Hypothalamus (tissue), 51 donors: ENCODE measurements around the gene UNC13A.

Experiments used
- DNase-seq, 51 donors: peaks; one replicate each; lab custom pipeline; 2025; lab: John Stamatoyannopoulos, UW

UNC13A gene

DNA sequence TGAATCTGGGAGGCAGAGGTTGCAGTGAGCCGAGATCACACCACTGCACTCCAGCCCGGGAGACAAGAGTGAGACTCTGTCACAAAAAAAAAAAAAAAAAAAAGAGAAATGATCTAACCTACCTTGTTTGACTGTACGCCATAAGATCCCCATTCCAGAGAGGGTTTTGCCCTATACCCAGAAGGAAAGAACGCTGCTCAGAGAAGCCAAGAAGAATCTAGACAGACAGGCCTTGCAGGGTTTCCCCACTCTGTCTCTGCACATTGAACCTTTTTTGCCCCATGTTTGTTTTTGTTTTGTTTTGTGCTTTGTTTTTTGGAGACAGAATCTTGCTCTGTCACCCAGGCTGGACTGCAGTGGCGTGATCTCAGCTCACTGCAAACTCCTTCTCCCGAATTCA is 23.7 kb upstream of the UNC13A start:
- no peak for DNase-seq

DNA sequence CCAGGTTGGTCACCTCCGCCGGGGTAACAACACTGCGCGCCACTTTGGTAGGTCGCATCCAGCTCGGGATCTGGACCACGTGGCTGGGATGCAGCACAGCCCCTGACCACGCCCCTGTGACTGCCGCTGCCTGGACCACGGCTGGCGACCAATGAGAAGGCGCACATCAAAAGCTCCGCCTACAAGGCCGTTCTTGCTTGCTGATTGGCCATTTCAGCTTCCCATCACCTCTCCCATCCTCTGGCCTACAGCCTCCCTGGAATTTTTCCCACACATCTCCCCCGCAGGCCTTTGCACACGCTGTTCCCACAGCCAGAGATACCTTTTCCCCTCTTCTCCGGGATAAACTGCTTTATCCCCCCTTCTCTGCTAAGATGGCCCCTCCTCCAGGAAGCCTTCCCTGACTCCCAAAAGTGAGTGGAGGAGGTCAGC is 18.6 kb upstream of the UNC13A start:
- peak in 37 of 51 donors; percentile 4 to 74 (median 37) for DNase-seq

GRCh38 chr19:17703824-17704463 is 15.8 kb upstream of the UNC13A start:
- DNase-seq = peak in 37 of 51 donors; percentile 3 to 69 (median 24)

DNA sequence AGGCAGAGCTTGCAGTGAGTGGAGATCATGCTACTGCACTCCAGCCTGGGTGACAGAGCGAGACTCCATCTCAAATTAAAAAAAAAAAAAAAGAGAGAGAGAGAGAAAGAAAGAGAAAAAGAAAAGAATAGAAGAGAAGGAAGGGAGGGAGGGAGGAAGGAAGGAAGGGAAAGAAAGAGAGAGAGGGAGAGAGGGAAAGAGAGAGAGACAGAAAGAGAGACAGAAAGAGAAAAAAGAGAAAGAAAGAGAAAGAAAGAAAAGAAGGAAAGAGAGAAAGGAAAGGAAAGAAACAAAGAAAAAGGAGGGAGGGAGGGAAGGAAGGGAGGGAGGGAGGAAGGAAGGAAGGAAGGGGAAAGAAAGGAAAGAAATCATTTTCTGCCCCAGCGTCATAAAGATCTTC is 7.0 kb upstream of the UNC13A start:
- no peak for DNase-seq

DNA sequence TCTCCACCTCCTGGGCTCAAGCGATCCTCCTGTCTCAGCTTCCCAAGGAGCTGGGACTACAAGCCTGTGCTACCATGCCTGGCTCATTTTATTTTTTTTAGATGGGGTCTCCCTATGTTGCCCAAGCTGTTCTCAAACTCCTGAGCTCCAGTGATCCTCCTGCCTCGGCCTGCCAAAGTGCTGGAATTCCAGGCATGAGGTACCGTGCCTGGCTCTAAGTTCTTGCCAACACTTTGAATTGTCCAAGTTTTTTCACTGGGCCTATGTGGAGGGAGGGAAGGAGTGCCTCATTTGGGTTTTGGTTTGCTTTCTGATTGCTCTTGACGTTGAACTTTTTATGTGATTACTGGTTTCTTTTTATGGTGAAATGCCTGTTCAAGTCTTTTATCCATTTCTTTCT is 4.4 kb upstream of the UNC13A start:
- DNase-seq = no peak

DNA sequence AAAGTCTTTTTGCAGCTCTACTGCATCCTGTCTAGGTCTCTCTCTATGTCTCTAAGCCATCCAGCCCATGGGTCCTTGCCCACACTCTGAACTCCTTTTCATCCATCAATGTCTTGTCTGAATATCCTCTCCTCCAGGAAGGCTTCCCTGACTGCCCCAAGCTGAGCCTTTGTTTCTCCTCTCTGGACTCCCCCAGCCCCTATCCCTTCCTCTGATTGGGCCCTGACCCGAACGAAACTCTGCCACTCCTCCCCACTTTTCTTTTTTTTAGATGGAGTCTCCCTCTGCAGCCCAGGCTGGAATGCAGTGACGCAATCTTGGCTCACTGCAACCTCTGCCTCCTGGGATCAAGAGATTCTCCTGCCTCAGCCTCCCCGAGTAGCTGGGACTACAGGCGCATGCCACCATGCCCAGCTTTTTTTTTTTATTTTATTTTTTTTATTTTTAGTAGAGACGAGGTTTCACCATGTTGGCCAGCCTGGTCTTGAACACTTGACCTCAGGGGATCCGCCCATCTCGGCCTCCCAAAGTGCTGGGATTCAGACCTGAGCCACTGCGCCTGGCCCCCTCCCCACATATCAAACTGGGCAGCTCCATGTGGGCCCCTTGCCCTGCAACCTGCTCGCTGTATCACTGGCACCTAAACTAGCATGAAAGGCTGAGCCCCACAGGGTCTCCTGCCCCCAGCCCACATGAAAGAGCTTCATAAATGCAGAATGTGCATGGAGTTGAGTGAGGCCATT is 870 bp upstream of the UNC13A start:
- no peak for DNase-seq

GRCh38 chr19:17687141-17687856 is 855 bp downstream of the UNC13A start:
- peak in 2 of 51 donors; percentile 8 to 22 for DNase-seq

- peak in 17 of 51 donors; percentile 6 to 47 (median 17) for DNase-seq
Measured at GRCh38 chr19:17686592-17687024, 1.5 kb downstream of the UNC13A start.

GRCh38 chr19:17686023-17686521 is 2.1 kb downstream of the UNC13A start:
- DNase-seq = peak in 6 of 51 donors; percentile 4 to 45 (median 22)

GRCh38 chr19:17685451-17686022 is 2.6 kb downstream of the UNC13A start:
- peak in 1 of 51 donors; percentile 1 for DNase-seq

- no peak for DNase-seq
Measured at GRCh38 chr19:17684256-17684655, 3.9 kb downstream of the UNC13A start.

DNA sequence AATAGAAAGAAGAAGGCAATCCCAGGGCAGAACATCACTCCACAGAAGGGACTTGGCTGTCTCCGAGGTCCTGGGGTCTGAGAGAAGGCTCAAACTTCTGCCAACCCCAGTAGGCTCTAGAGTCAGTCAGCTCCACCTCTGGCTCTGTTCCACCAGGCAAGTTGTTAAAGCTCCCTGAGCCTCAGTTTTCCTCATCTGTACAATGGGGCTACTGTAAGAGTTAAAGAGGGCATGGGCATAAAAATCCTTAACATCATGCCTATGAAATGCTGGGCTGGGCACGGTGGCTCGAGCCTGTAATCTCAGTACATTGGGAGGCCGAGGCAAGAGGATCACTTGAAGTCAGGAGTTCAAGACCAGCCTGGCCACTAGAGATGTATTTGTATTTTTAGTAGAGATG is 5.1 kb downstream of the UNC13A start:
- no peak for DNase-seq

- no peak for DNase-seq
Measured at GRCh38 chr19:17682273-17682672, 5.9 kb downstream of the UNC13A start.

GRCh38 chr19:17681505-17682125 is 6.5 kb downstream of the UNC13A start:
- DNase-seq = peak in 3 of 51 donors; percentile 1 to 14 (median 10)

DNA sequence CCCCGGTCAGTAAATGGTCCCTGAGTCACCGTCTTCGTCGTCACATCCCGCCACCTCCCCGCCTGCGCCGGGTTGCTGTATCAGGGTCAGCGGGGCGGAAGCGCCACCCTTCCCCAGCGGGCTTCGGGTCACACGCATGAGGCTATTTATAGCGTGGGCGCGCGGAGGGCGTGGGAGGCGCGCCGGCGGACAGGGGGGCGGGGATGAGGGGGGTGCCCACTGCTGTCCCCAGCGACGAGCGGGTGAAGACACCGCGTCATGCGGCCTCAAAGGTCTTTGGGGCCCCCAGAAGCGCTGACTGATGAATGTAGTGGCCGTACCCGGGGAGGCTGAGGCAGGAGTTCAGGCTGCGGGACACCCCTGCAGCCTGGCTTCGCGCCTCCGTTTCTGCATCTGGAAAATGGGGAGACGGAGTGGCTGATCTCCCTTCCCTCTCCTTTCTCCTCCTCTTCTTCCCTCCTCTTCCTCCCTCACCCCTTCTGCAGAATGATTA is 7.9 kb downstream of the UNC13A start:
- peak in 28 of 51 donors; percentile 2 to 60 (median 30) for DNase-seq

GRCh38 chr19:17679526-17680229 is 8.5 kb downstream of the UNC13A start:
- no peak for DNase-seq

DNA sequence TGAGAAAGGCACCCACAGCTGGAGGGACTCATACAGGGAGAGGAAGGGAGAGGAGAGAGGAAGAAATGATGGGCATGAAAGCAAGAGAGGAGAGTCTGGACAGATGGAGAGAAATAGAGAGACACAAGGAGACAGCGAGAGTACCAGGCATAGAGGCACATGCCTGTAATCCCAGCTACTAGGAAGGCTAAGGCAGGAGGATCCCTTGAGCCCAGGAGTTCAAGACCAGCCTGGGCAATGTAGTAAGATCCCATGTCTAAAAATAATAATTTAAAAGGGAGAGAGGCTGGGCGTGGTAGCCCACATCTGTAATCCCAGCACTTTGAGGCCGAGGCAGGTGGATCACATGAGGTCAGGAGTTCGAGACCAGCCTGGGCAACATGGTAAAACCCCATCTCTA is 9.3 kb downstream of the UNC13A start:
- no peak for DNase-seq

GRCh38 chr19:17677002-17677401 is 11.2 kb downstream of the UNC13A start:
- no peak for DNase-seq

- DNase-seq = no peak
Measured at GRCh38 chr19:17676295-17676694, 11.9 kb downstream of the UNC13A start.
